ENCODE results near the gene SMOC2.

DNA sequence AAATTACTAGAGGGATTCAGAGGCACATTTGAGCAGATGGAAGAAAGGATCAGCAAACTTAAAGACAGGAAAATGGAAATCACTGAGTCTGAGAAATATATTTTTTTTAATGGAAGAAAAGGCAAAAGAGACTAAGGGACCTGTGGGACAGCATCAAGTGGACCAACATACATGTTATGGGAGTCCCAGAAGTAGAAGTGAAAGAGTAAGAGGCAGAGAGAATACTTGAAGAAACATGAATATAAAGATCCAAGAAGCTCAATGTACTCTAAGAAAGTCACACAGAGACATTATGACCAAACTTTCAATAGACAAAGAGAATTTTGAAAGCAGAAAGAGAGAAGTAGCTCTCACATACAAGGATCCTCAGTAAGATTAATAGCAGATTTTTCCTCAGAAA is 39.5 kb downstream of the SMOC2 start:
- TF ChIP-seq CTCF (IDR thresholded peaks at IDR 0.05): no peak
- no peak for TF ChIP-seq POLR2A (IDR thresholded peaks at IDR 0.05)
- no peak for TF ChIP-seq EP300 (IDR thresholded peaks at IDR 0.05)

Data from tibial nerve (tissue), 4 donors.